ENCODE results near the gene C6orf141.

GRCh38 chr6:49535795-49536194 is 14.7 kb upstream of the C6orf141 start:
- TF ChIP-seq CTCF (IDR thresholded peaks at IDR 0.05 in 4 of 5, conservative IDR thresholded peaks at IDR 0.05 in 1 of 5) = no peak
- TF ChIP-seq POLR2A (IDR thresholded peaks at IDR 0.05) = no peak

Data from gastrocnemius medialis (tissue), 4 donors.